Measurements from ENCODE around the gene ZNF544. TPM values are rescaled to one million over a fixed set of nuclear protein-coding genes. Genes with fewer than 3 reads are reported as not detected.

ZNF544 gene
- total and polyA plus RNA-seq, 4 donors, result 11.2 to 26.2 (median 15.9) TPM

DNA sequence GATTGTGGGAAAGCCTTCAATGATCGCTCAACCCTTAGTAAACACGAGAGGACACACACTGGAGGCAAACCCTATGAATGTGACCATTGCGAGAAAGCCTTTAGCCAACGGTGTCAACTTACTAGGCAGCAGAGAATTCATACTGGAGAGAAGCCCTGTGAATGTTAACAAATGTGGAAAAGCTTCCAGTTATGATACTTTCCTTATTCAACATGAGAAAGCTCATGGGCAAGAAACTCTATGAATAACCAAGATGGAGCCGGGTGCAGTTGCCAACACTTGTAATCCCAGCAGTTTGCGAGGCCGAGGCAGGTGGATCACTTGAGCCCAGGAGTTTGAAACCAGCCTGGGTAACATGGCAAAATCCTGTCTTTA lies 34.2 kb downstream of the ZNF544 start:
- Histone ChIP-seq H3K4me1 (ENCODE audit: control insufficient read depth in 1 of 2, insufficient read depth in 2 of 2, low read length in 2 of 2) (no peaks in the 10 kb centered on the region), H3K27ac (ENCODE audit: low read depth in 1 of 2, low read length in 2 of 2) (no peak overlapping the region), H3K9me3 (ENCODE audit: control insufficient read depth, low read length) (peaks cover 62% of the 10 kb centered on the region), H3K4me3 (ENCODE audit: low read length in 2 of 2) (no peak overlapping the region), H3K27me3 (ENCODE audit: control insufficient read depth in 1 of 2, insufficient read depth in 2 of 2, low read length in 1 of 2) (no peaks in the 10 kb centered on the region), H3K36me3 (ENCODE audit: control insufficient read depth in 1 of 2, insufficient read depth in 2 of 2, low read length in 1 of 2) (peaks cover 16 to 22% of the 10 kb centered on the region in 2 donors)
- ATAC-seq (ENCODE audit: low FRiP score) (no peak), DNase-seq (no peak)
- WGBS, 2 donors, result 98% methylated on average over 7 of the region's 7 CpGs
- intact Hi-C loops (cut with DNase I), result no loop called here

DNA sequence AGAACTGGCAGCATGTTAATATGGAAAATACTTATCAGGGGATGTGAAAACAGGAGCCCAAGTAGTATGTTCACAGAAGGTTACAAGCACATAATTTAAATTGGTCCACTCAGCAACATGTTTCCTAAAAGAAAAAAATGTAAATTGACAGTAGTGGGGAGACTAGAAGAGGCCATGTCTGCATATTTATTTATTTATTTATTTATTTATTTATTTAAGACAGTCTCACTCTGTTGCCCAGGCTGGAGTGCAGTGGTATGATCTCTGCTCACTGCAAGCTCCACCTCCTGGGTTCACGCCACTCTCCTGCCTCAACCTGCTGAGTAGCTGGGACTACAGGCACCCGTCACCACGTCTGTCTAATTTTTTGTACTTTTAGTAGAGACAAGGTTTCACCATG lies 36.4 kb downstream of the ZNF544 start:
- Histone ChIP-seq H3K27ac (ENCODE audit: low read depth in 1 of 2, low read length in 2 of 2) (no peak overlapping the region), H3K4me3 (ENCODE audit: low read length in 2 of 2) (no peak overlapping the region), H3K9me3 (ENCODE audit: control insufficient read depth, low read length) (peaks cover 54% of the 10 kb centered on the region), H3K4me1 (ENCODE audit: control insufficient read depth in 1 of 2, insufficient read depth in 2 of 2, low read length in 2 of 2) (no peaks in the 10 kb centered on the region), H3K27me3 (ENCODE audit: control insufficient read depth in 1 of 2, insufficient read depth in 2 of 2, low read length in 1 of 2) (no peaks in the 10 kb centered on the region), H3K36me3 (ENCODE audit: control insufficient read depth in 1 of 2, insufficient read depth in 2 of 2, low read length in 1 of 2) (peaks cover 8 to 13% of the 10 kb centered on the region in 2 donors)
- intact Hi-C loops (cut with DNase I), result no loop called here
- 96 to 98% methylated on average over 3 of the region's 3 CpGs for WGBS, 2 donors
- no peak for DNase-seq
- ATAC-seq (ENCODE audit: low FRiP score), result no peak

DNA sequence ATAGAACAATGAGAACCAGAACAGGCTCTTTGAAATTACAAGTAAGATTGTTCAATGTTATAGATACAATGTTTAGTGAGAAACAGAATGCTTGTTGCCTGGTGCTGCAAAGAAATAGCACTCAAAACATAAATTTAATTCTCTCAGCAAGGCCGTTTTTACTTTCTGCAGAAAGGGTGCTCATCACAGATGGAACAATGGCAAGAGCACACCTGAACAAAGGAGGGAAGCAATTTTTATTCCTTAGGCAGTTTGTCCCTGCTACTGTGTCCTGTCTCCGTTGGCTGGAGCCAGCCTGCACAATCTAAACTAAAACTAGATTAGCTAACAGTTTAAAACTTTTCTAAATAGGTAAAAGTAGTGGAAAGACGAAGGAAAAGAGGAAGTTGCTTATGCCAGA lies 39.6 kb downstream of the ZNF544 start:
- Histone ChIP-seq H3K27me3 (ENCODE audit: control insufficient read depth in 1 of 2, insufficient read depth in 2 of 2, low read length in 1 of 2) (no peaks in the 10 kb centered on the region), H3K27ac (ENCODE audit: low read depth in 1 of 2, low read length in 2 of 2) (no peak overlapping the region), H3K36me3 (ENCODE audit: control insufficient read depth in 1 of 2, insufficient read depth in 2 of 2, low read length in 1 of 2) (peaks cover 0 to 6% of the 10 kb centered on the region in 2 donors), H3K4me1 (ENCODE audit: control insufficient read depth in 1 of 2, insufficient read depth in 2 of 2, low read length in 2 of 2) (no peaks in the 10 kb centered on the region), H3K9me3 (ENCODE audit: control insufficient read depth, low read length) (peaks cover 40% of the 10 kb centered on the region), H3K4me3 (ENCODE audit: low read length in 2 of 2) (no peak overlapping the region)
- DNase-seq (no peak), ATAC-seq (ENCODE audit: low FRiP score) (no peak)
- 93 to 95% methylated on average over 3 of the region's 3 CpGs for WGBS, 2 donors
- intact Hi-C loops (cut with DNase I), result no loop called here

DNA sequence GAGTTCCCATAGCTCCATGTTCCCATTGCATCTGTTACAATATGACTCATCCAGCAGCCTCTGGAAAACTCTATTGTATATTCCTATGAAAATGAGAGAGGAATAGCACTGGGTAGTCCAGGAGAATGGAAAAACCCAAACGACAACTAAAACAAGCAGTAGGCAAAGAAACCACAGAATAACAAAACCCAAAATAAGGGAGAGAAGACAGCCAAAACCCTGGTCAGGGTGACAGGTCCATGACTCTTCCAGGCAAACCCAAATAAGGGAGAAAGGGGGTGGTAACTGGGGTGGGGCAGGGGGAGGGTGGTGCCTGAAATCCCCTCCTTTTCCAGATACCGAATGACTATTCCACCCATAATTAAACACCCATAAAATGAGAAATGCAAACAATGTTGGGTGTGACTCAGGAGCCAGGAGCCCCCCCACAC lies 46.1 kb downstream of the ZNF544 start:
- H3K27me3 ChIP-seq (ENCODE audit: control insufficient read depth in 1 of 2, insufficient read depth in 2 of 2, low read length in 1 of 2), result no peaks in the 10 kb centered on the region
- intact Hi-C loops (cut with DNase I), result no loop called here
- H3K9me3 ChIP-seq (ENCODE audit: control insufficient read depth, low read length), result peaks cover 13% of the 10 kb centered on the region
- no peaks in the 10 kb centered on the region for H3K4me1 ChIP-seq (ENCODE audit: control insufficient read depth in 1 of 2, insufficient read depth in 2 of 2, low read length in 2 of 2)
- H3K36me3 ChIP-seq (ENCODE audit: control insufficient read depth in 1 of 2, insufficient read depth in 2 of 2, low read length in 1 of 2), result peaks cover 0 to 3% of the 10 kb centered on the region in 2 donors
- no peak overlapping the region for H3K27ac ChIP-seq (ENCODE audit: low read depth in 1 of 2, low read length in 2 of 2)
- DNase-seq, result no peak
- H3K4me3 ChIP-seq (ENCODE audit: low read length in 2 of 2), result no peak overlapping the region
- no peak for ATAC-seq (ENCODE audit: low FRiP score)
- 80 to 84% methylated on average over 2 of the region's 2 CpGs for WGBS, 2 donors

DNA sequence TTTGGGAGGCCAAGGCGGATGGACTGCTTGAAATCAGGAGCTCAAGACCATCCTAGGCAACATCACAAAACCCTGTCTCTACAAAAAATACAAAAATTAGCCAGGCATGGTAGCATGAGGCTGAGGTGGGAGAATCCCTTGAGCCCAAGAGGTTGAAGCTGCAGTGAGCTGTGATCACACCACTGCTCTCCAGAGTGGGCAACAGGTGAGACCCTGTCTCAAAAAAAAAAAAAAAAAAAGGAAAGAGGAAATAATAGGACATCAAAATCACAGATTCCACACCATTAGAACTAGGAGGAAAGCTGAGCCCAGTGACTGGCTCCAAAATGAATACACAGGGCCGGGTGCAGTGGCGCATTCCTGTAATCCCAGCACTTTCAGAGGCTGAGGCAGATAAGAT lies 46.9 kb downstream of the ZNF544 start:
- Histone ChIP-seq H3K4me3 (ENCODE audit: low read length in 2 of 2) (no peak overlapping the region), H3K9me3 (ENCODE audit: control insufficient read depth, low read length) (peaks cover 11% of the 10 kb centered on the region), H3K4me1 (ENCODE audit: control insufficient read depth in 1 of 2, insufficient read depth in 2 of 2, low read length in 2 of 2) (peaks cover 2 to 3% of the 10 kb centered on the region in 2 donors), H3K27ac (ENCODE audit: low read depth in 1 of 2, low read length in 2 of 2) (no peak overlapping the region), H3K27me3 (ENCODE audit: control insufficient read depth in 1 of 2, insufficient read depth in 2 of 2, low read length in 1 of 2) (no peaks in the 10 kb centered on the region), H3K36me3 (ENCODE audit: control insufficient read depth in 1 of 2, insufficient read depth in 2 of 2, low read length in 1 of 2) (peaks cover 0 to 3% of the 10 kb centered on the region in 2 donors)
- peak in 1 of 2 donors; percentile 1 for DNase-seq
- WGBS, 2 donors, result 97 to 98% methylated on average over 3 of the region's 3 CpGs
- intact Hi-C loops (cut with DNase I), result no loop called here
- ATAC-seq (ENCODE audit: low FRiP score), result no peak

DNA sequence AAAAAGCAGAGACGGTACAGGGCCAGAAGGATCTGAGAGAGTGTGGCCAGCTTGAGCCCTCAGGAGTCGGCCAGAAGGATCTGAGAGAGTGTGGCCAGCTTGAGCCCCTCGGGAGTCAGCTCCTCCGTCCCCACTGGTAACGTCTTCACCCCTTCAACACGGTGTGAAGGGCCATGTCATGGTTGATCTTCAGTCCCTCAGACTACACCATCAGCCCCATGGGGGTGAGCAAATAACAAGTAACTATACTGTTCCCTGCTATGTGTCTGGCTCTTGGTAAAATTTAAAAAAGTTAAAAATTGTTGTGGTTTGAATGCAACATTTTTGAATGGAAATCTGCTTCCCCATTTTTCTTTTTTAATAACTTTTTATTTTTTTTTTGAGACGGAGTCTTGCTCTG lies 48.5 kb downstream of the ZNF544 start:
- no peak overlapping the region for H3K4me3 ChIP-seq (ENCODE audit: low read length in 2 of 2)
- 92 to 96% methylated on average over 7 of the region's 7 CpGs for WGBS, 2 donors
- H3K36me3 ChIP-seq (ENCODE audit: control insufficient read depth in 1 of 2, insufficient read depth in 2 of 2, low read length in 1 of 2), result peaks cover 0 to 1% of the 10 kb centered on the region in 2 donors
- H3K9me3 ChIP-seq (ENCODE audit: control insufficient read depth, low read length), result peaks cover 4% of the 10 kb centered on the region
- intact Hi-C loops (cut with DNase I), result no loop called here
- H3K4me1 ChIP-seq (ENCODE audit: control insufficient read depth in 1 of 2, insufficient read depth in 2 of 2, low read length in 2 of 2), result peaks cover 2 to 3% of the 10 kb centered on the region in 2 donors
- H3K27me3 ChIP-seq (ENCODE audit: control insufficient read depth in 1 of 2, insufficient read depth in 2 of 2, low read length in 1 of 2), result no peaks in the 10 kb centered on the region
- no peak for ATAC-seq (ENCODE audit: low FRiP score)
- no peak overlapping the region for H3K27ac ChIP-seq (ENCODE audit: low read depth in 1 of 2, low read length in 2 of 2)
- peak in 1 of 2 donors; percentile 49 for DNase-seq

DNA sequence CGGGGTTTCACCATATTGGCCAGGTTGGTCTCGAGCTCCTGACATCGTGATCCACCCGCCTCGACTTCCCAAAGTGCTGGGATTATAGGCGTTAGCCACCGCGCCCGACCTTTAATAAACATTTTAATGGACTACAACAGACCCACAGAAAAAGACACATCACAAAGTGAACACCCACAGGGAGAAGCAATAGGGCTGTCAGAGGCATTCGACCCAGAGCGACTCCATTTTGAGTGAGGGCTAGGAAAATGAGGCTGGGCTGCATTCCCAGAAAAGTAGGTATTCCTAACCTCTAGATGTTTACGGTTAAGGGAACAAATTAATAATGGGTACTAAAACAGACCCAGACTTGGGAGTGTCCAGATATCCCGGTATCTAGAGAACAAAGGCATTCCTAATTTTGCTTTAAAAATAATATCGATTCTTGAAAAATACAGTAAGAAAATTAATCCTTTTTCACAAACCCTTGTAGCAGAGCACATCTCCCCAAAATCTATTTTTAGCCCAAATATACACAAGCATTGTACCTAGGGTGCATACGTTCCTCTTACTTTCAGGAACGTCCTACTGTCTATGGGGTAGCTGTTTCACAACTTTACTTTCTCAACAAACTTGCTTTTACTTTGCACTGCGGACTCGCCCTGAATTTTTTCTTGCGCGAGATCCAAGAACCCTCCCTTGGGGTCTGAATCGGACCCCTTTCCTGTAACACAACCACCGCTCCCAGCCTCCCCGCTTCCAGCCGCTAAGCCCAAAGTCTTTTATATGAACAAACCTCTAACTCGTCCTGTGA lies 49.2 kb downstream of the ZNF544 start:
- Histone ChIP-seq H3K9me3 (ENCODE audit: control insufficient read depth, low read length) (peaks cover 2% of the 10 kb centered on the region), H3K4me1 (ENCODE audit: control insufficient read depth in 1 of 2, insufficient read depth in 2 of 2, low read length in 2 of 2) (peaks cover 2 to 3% of the 10 kb centered on the region in 2 donors), H3K27me3 (ENCODE audit: control insufficient read depth in 1 of 2, insufficient read depth in 2 of 2, low read length in 1 of 2) (no peaks in the 10 kb centered on the region), H3K27ac (ENCODE audit: low read depth in 1 of 2, low read length in 2 of 2) (peak overlapping the region in 1 of 2 donors; percentile 15), H3K4me3 (ENCODE audit: low read length in 2 of 2) (peak overlapping the region; percentile 38 to 84), H3K36me3 (ENCODE audit: control insufficient read depth in 1 of 2, insufficient read depth in 2 of 2, low read length in 1 of 2) (no peaks in the 10 kb centered on the region)
- ATAC-seq (ENCODE audit: low FRiP score) (peak; percentile 13), DNase-seq (peak in 1 of 2 donors; percentile 34)
- intact Hi-C loops (cut with DNase I), result loop anchor here (2.0 kb wide), 1 partner anchor 27 kb away; the partner anchor contains the start of gene ERVK3-1 (in 2 of the 2)
- WGBS, 2 donors, result 35% methylated on average over 25 of the region's 25 CpGs

DNA sequence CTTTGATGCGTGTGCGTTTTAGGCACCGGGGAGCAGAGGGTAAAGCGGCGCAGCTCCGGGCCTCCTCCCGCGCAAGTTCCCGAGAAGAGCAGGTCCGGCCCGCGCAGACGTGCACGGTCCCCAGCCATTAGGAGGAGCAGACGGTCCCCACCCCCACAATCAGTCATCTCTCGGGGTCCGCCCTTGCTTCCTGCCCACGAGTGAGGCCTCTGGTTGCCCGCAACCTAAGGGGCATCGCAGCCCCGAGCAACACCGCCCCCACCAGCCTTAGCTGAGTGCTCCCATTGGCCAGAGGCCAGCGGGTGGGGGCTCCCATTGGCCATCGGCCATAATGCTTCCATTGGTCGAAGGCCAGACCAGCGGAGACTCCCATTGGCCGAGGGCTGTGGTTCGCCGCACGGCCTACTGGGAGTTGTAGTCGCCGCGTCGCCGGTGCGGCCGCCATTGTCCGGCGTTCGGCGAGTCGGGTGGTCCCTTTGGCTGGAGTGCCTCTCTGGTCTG lies 49.9 kb downstream of the ZNF544 start, which contains the start of gene ZNF8:
TSS of gene ZNF8 (plus strand) at position 415 of the 501 bp plus-strand sequence. CDS start 127 bp downstream, outside the sequence.
- intact Hi-C loops (cut with DNase I), result loop anchor here (2.0 kb wide), 1 partner anchor 26 kb away; the partner anchor contains the start of gene ERVK3-1 (in 2 of the 2)
- Histone ChIP-seq H3K27ac (ENCODE audit: low read depth in 1 of 2, low read length in 2 of 2) (peak within 1 kb of the TSS in 1 of 2 donors; percentile 48), H3K4me1 (ENCODE audit: control insufficient read depth in 1 of 2, insufficient read depth in 2 of 2, low read length in 2 of 2) (peaks cover 2 to 3% of the 10 kb centered on the region in 2 donors), H3K36me3 (ENCODE audit: control insufficient read depth in 1 of 2, insufficient read depth in 2 of 2, low read length in 1 of 2) (no peaks in the 10 kb centered on the region), H3K27me3 (ENCODE audit: control insufficient read depth in 1 of 2, insufficient read depth in 2 of 2, low read length in 1 of 2) (no peaks in the 10 kb centered on the region), H3K4me3 (ENCODE audit: low read length in 2 of 2) (peak within 1 kb of the TSS; percentile 58 to 84), H3K9me3 (ENCODE audit: control insufficient read depth, low read length) (peaks cover 2% of the 10 kb centered on the region)
- 0% methylated on average over 37 to 42 of the region's 42 CpGs for WGBS, 2 donors
- ATAC-seq (ENCODE audit: low FRiP score) (peak; percentile 97), DNase-seq (peak; percentile 99)
